SK-N-MC (cell line): ENCODE data around the gene PDE6G.

Experiments used
- EZH2 ChIP-seq: fragments of 200-600 bp; sonication (generic); IDR thresholded peaks from one replicate; pipeline ENCODE4 v1.6.1; 2017; ENCODE audit warnings: antibody characterized with exemption
- FOXP2 ChIP-seq: optimal IDR thresholded peaks from 2 replicates; pipeline ENCODE3; 2011; ENCODE audit warnings: mild to moderate bottlenecking, moderate library complexity; ENCODE audit not compliant: insufficient read depth; ENCODE audit errors: extremely low read length, control extremely low read depth
- POLR2AphosphoS5 ChIP-seq: IDR thresholded peaks from 2 replicates; pipeline ENCODE4 v1.6.1; 2012; ENCODE audit warnings: mild to moderate bottlenecking, low read depth, low read length, borderline replicate concordance

DNA sequence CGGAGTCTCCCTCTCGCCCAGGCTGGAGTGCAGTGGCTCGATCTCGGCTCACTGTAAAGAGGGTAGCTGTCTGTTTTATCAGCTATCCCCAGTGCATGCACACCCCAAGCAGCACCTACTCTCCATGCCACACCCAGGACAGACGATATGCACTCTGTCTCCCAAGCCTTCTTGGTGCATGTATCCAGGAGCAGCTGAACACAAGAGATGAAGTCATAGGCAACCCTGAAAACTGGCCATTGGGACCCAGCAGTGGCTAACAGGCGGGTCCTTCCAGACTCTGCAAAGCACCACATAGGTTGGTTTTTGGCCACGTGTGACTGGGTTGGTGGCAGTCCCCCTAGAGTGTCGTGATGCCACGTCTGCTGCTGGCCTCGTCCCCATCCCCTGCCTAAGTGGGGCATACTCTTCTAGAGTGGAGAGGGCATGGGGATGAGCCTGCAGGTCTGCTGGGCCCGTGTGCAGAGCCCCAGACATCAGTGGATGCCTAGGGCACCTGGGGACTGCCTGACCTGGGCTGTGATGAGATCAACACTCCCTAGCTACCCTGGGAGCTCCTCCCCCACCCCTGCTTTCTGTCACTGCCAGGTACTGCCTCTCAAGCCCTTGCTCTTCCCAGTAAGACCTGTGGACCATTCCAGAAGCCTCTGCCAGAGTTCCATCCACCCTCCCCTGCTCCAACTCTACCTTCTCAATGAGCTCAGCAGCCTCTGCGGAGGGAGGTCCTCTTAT, 9.3 kb downstream of the PDE6G start:
- TF ChIP-seq EZH2 (no peak), POLR2AphosphoS5 (no peak), FOXP2 (no peak)
